GM12874 (cell line): ENCODE measurements around the gene MED17.

Experiments
- TF ChIP-seq, protein P1 (sequence below): IDR thresholded peaks from 2 replicates; pipeline ENCODE4 v1.5.1; 2011; ENCODE audit warnings: low read depth, mild to moderate bottlenecking, control low read depth, low read length, moderate library complexity; ENCODE audit not compliant: insufficient read depth

Gene MED17

DNA sequence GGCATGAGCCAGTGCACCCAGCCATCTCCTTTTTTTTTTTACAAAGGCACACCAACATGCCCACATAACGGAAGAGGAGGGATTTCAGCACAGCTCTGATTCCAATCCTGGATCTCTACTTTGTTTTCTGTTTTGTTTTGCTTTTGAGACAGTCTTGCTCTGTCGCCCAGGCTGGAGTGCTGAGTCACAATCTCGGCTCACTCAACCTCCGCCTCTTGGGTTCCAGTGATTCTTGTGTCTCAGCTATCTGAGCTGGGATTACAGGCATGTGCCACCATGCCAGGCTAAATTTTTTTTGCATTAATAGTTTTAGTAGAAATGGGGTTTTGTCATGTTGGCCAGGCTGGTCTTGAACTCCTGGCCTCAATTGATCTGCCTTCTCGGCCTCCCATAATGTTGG lies 38.3 kb downstream of the MED17 start:
- TF ChIP-seq, protein P1, sequence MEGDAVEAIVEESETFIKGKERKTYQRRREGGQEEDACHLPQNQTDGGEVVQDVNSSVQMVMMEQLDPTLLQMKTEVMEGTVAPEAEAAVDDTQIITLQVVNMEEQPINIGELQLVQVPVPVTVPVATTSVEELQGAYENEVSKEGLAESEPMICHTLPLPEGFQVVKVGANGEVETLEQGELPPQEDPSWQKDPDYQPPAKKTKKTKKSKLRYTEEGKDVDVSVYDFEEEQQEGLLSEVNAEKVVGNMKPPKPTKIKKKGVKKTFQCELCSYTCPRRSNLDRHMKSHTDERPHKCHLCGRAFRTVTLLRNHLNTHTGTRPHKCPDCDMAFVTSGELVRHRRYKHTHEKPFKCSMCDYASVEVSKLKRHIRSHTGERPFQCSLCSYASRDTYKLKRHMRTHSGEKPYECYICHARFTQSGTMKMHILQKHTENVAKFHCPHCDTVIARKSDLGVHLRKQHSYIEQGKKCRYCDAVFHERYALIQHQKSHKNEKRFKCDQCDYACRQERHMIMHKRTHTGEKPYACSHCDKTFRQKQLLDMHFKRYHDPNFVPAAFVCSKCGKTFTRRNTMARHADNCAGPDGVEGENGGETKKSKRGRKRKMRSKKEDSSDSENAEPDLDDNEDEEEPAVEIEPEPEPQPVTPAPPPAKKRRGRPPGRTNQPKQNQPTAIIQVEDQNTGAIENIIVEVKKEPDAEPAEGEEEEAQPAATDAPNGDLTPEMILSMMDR = no peak

DNA sequence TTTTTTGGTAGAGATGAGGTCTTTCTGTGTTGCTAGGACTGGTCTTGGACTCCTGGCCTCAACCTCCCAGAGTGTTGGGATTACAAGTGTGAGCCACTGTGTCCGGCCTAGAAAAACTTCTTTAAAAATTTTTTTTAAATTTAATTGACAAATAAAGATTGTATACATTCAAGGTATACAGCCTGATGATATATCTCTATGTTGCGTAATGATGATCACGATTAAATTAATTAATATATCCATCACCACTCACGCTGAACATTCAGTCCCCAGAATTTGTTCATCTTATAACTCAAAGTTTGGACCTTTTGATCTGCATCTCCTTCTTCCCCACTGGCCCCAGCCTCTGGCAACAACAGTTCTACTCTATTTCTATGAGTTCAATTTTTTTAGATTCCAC lies 39.1 kb downstream of the MED17 start:
- TF ChIP-seq, protein P1 = no peak

DNA sequence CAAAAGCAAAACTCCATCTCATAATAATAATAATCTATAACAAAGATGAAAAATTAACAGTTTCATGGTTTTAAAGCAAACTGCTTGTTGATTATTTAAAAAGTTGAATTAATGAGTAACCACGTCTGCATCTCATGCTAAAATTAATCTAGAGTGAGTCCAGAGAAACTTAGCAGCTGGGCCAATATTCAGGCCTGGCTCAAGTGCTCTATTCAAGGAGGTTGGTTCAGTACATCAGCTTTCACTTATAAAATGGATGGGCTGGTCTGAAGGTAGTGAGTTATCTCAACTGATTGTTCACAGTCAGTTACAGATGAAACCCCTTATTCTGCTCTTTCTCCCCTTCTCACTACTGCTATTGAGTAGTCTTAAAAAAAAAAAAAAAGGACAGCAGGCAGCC lies 43.3 kb downstream of the MED17 start:
- TF ChIP-seq, protein P1 = no peak

DNA sequence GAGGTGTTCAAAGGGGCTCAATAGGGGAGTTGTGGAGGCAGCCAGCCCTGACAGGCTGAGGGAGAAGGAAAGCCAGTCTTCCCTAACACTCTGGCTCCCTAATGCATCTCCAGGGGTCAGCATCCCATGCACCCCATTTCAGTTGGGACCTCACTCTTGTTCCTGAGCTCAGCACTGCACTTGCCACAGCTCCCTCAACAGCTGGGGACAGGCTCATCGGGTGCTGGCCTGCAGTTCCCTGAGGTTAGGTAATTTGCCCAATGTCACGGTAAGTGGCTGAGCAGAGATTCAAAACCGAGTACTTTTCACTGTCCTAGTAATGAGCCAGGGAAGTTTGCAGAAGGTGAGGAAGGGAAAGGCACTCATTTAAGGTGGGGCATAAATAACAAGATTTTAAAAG lies 45.5 kb downstream of the MED17 start:
- TF ChIP-seq, protein P1 = no peak

DNA sequence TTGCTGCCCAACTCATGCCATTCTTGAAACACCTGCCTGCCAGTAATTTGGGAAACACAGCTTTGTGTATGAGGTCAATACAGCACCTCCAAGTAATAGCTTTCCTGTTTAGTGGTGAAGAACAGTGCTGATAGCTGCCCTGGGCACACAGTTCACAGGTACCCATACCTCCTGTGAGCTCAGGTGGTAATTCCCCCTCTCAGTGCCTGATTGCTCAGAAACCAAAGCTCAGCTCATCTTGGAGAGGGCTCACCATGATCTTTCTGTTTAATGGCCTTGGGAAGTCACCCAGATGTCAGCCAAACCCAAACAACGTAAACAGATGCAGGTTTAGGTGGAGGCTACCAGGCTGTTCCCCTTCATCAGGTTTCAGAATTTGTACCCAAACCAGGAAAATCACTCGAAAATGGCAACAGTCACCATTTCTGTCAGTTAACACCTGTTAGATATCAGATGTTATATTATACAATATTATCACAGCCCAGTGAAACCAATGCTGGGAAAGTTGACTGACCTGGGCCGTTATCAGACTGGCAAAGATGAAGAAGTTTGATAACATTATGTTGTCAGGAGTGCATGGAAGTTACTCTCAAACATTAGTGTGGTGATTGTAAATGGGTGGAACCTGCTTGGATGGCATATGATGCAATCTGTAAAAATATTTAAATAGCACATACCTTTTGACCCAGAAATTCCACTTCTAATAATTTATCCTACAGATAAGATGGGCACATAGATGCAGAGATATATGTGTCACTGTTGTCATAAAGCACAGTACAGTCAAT lies 47.5 kb downstream of the MED17 start:
- TF ChIP-seq, protein P1 = no peak

DNA sequence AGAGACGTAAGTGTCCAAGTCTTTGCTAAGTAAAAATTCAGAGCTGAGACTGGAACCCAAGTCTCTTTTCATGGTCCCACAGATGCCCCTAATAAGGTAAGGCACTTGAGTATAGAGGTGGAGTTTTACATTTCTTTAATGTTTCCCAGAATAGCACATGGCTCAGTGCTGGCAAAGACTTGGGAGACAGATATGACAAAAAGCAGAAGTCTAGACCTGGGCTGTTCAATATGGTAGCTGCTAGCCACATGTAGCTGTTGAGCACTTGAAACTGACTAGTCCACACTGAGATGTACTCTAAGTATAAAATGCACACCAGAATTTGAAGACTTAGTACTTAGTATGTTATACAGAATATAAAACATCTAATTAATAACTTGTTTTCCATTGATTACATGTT lies 48.7 kb downstream of the MED17 start:
- TF ChIP-seq, protein P1 = no peak

DNA sequence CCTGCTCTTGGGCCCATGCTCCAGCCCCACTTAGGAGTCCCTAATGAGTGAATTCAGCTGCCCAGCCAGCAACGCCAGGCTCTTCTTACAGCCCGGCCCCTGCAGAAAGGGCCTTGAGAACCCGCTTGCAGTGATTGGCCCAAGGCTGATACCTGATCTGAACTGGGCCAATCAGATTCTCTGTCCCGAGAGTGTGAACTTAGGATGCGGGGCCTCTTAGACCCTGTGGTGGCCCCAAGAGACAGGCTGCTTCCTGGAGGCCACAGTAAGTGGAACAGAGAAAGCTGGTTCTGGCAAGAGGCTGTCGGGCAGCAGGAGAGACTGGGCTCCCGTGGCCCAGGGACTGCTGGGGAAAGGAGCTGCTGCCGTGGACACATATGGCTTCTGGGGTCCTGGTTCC lies 54.9 kb downstream of the MED17 start:
- TF ChIP-seq, protein P1 = no peak
